Sciatic nerve (tissue), 2 donors: Measurements from ENCODE around the gene APCDD1. TPM values are rescaled to one million over a fixed set of nuclear protein-coding genes. Genes with fewer than 3 reads are reported as not detected.

Experiments
- ATAC-seq: fragments of 200-7000 bp; cut with Tn5 transposase; one replicate; pipeline ENCODE4 v1.9.1; 2020; ENCODE audit warnings: mild to moderate bottlenecking, moderate library complexity
- DNase-seq: peaks from one replicate; pipeline ENCODE4 v3.0.0-alpha.2; 2020; ENCODE audit warnings: low spot score
- intact Hi-C: fragments of 100-400 bp; cut with DNase I; formaldehyde crosslinking; loops from one replicate; pipeline ENCODE4 v1.14.2; 2022
- total RNA-seq: library from RNA; stranded (reverse); fragmentation: NEBNext Ultra II Directional; extraction: Animal tissue kit (Norgen Biotek cat#: 25700); gene quantifications from one replicate; pipeline ENCODE4 v1.2.1, GENCODE V29; 2021
- donor health status: DM: no; HTN: no; CAD: no.
- donor health status: DM: no; HTN: no; CAD: no.

APCDD1 gene
- total RNA-seq, 1 donor from 2014 or later = 43.1 TPM

GRCh38 chr18:10424585-10425307 lies 29.7 kb upstream of the APCDD1 start:
- ATAC-seq (peak; percentile 88), DNase-seq (peak; percentile 78)
- intact Hi-C loops = no loop called here

- intact Hi-C loops = no loop called here
- ATAC-seq (peak; percentile 88), DNase-seq (no peak)
Observed at GRCh38 chr18:10430677-10431076, 23.8 kb upstream of the APCDD1 start.

GRCh38 chr18:10431680-10432079 lies 22.8 kb upstream of the APCDD1 start:
- ATAC-seq (no peak), DNase-seq (no peak)
- intact Hi-C loops = no loop called here

- no peak for DNase-seq
- intact Hi-C loops = no loop called here
- ATAC-seq = peak; percentile 80
Observed at GRCh38 chr18:10432781-10433180, 21.7 kb upstream of the APCDD1 start.

- intact Hi-C loops = no loop called here
- ATAC-seq (no peak), DNase-seq (no peak)
Observed at GRCh38 chr18:10436160-10436559, 18.3 kb upstream of the APCDD1 start.

- intact Hi-C loops = no loop called here
- DNase-seq = no peak
- ATAC-seq = no peak
Observed at GRCh38 chr18:10437837-10438236, 16.6 kb upstream of the APCDD1 start.

GRCh38 chr18:10439898-10440297 lies 14.5 kb upstream of the APCDD1 start:
- ATAC-seq (no peak), DNase-seq (no peak)
- intact Hi-C loops = no loop called here

GRCh38 chr18:10440884-10441283 lies 13.6 kb upstream of the APCDD1 start:
- intact Hi-C loops = no loop called here
- ATAC-seq = no peak
- DNase-seq = no peak

GRCh38 chr18:10441472-10441871 lies 13.0 kb upstream of the APCDD1 start:
- ATAC-seq (peak; percentile 6), DNase-seq (no peak)
- intact Hi-C loops = no loop called here

GRCh38 chr18:10442551-10442971 lies 11.9 kb upstream of the APCDD1 start:
- ATAC-seq (peak; percentile 78), DNase-seq (no peak)
- intact Hi-C loops = no loop called here

- intact Hi-C loops = no loop called here
- DNase-seq (no peak), ATAC-seq (peak; percentile 37)
Observed at GRCh38 chr18:10443001-10443400, 11.4 kb upstream of the APCDD1 start.

GRCh38 chr18:10444314-10445006 lies 10.0 kb upstream of the APCDD1 start:
- ATAC-seq = no peak
- intact Hi-C loops = no loop called here
- no peak for DNase-seq

GRCh38 chr18:10449396-10449795 lies 5.0 kb upstream of the APCDD1 start:
- no peak for DNase-seq
- no peak for ATAC-seq
- intact Hi-C loops = no loop called here

- ATAC-seq (no peak), DNase-seq (no peak)
- intact Hi-C loops = no loop called here
Observed at GRCh38 chr18:10450986-10451385, 3.4 kb upstream of the APCDD1 start.

GRCh38 chr18:10453261-10453805 lies 1.1 kb upstream of the APCDD1 start:
- intact Hi-C loops = no loop called here
- ATAC-seq (peak; percentile 62), DNase-seq (peak; percentile 68)

GRCh38 chr18:10454681-10455557 lies 484 bp downstream of the APCDD1 start:
- ATAC-seq (peak; percentile 23), DNase-seq (no peak)
- intact Hi-C loops = no loop called here

GRCh38 chr18:10455726-10456453 lies 1.5 kb downstream of the APCDD1 start:
- intact Hi-C loops = no loop called here
- DNase-seq (no peak), ATAC-seq (no peak)

- intact Hi-C loops = no loop called here
- ATAC-seq = no peak
- no peak for DNase-seq
Observed at GRCh38 chr18:10456718-10457117, 2.3 kb downstream of the APCDD1 start.

GRCh38 chr18:10457128-10457527 lies 2.7 kb downstream of the APCDD1 start:
- intact Hi-C loops = no loop called here
- ATAC-seq (no peak), DNase-seq (no peak)
